HEK293T (cell line): Measurements from ENCODE around the gene CYP27C1.

Source experiments
- ELF4 ChIP-seq: fragments of 450-650 bp; IDR thresholded peaks from 2 replicates; pipeline ENCODE4 v1.6.1; 2017; ENCODE audit warnings: antibody characterized with exemption
- FOXK2 ChIP-seq: fragments of 450-650 bp; IDR thresholded peaks from 2 replicates; pipeline ENCODE4 v1.6.1; 2016; ENCODE audit warnings: mild to moderate bottlenecking
- FOXM1 ChIP-seq: fragments of 450-650 bp; IDR thresholded peaks from 2 replicates; pipeline ENCODE4 v1.6.1; 2017; ENCODE audit warnings: mild to moderate bottlenecking, borderline replicate concordance
- L3MBTL2 ChIP-seq: fragments of 450-650 bp; conservative IDR thresholded peaks from 2 replicates; pipeline ENCODE4 v1.6.1; 2016; ENCODE audit warnings: mild to moderate bottlenecking
- SP1 ChIP-seq: fragments of 450-650 bp; IDR thresholded peaks from 2 replicates; pipeline ENCODE4 v1.6.1; 2017
- SUZ12 ChIP-seq: fragments of 450-650 bp; IDR thresholded peaks from 2 replicates; pipeline ENCODE4 v1.6.1; 2016; ENCODE audit warnings: mild to moderate bottlenecking

- no peak for TF ChIP-seq SUZ12
- TF ChIP-seq SP1: no peak
- no peak for TF ChIP-seq FOXK2
- TF ChIP-seq FOXM1: no peak
- no peak for TF ChIP-seq L3MBTL2
- no peak for TF ChIP-seq ELF4
Observed at GRCh38 chr2:127138281-127138680, 81.8 kb downstream of the CYP27C1 start.
